Dermis microvascular lymphatic vessel endothelial cell (primary cell): Measurements from ENCODE around the gene IFI16. TPM values are rescaled to one million over a fixed set of nuclear protein-coding genes. Genes with fewer than 3 reads are reported as not detected.
A peak's percentile ranks its signal among the peaks of the same experiment; 100 is the strongest.
"Not testable (repeated sequence)": the region's sequence is repeated elsewhere in the genome, so short reads cannot be mapped to it uniquely, and the experiment has no call there.

ENCODE experiments used
- DNase-seq, 2 donors: peaks; one replicate each; pipeline versions ENCODE4 v3.0.0 to v3.0.0-alpha.2; 2010; ENCODE audit warnings: low read depth in 2 of 2
- total RNA-seq: library from RNA; depleted of rRNA; stranded (reverse); fragments of >200 nt; gene quantifications from 2 replicates; pipeline ENCODE4 v1.2.1, GENCODE V29; 2014

Gene IFI16
- total RNA-seq, 1 donor from 2014 or later, result 42.9 TPM

DNA sequence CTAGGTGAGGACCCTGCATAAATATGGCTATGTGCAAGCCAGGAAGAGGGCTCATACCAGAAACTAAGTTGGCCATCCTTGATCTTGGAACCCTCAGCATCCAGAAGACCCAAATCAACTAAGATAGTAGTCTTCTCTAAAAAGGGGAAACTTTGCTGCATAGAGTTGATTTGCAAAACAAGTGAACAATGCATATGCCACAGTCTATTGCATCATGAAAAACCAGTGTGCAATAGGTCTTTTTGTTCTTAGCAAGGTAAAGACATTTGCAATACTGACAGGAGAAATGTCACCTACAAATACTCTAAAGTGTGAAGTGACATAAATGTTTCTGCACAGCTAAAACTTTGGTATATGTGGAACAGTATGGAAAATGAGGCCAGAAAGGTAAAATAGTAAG is 2.0 kb upstream of the IFI16 start:
- no peak for DNase-seq

DNA sequence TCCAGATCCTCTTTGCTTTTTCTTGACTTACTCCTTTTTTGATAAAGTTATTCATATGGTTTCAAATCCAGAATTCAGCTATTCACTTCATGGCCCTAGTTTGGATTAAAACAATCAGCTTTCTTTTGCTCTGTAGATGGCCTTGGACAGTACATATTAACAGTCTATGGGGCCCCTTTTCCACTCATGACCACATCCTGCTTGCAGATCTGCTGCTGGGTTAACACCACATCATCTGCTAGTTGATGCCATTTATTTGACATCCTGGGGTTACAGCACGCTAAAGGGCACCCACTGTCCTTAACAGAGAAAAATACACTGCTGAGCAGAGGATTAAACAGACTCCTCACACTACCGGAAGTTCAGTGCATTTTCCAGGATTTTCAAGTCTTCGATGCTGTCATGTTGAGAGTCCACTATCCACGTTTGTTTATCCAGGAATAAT is 941 bp upstream of the IFI16 start:
- DNase-seq, result no peak

DNA sequence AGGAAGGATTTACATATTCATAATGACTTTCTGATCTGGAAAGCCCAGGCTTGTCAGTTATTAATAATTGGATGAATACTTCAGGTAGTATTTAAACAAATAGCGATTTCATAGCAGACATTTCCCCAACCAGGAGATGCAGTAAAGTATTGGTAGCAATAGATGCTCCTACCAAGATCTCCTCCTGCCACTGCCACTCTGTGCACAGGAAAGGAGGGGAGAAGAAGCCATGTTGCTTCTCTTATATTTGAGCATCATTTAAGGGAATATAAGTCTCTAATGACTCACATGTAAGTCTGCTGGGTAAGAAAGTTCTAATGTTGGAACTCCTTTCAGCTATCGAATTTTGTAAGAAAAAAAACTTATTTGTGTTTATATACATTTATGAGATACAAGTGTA is 420 bp upstream of the IFI16 start:
- no peak for DNase-seq

DNA sequence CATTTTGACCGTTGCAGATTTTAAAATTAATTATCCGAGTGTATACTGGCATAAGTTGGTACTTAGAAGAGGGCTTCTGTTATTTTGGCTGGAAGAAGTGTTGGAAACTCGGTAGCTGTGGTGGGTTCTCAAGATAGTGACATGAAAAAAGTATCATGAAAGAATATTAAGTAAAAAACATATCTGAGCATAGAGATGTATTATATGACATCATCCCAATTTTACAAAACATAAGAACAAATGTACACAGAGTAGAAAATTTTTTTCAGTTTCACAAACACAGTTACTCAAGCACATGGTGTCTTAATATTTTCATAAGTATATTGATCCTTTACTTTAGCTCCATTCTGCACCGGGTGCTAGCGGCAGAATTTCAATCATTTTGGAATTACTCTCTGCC is 684 bp downstream of the IFI16 start:
- no peak for DNase-seq

DNA sequence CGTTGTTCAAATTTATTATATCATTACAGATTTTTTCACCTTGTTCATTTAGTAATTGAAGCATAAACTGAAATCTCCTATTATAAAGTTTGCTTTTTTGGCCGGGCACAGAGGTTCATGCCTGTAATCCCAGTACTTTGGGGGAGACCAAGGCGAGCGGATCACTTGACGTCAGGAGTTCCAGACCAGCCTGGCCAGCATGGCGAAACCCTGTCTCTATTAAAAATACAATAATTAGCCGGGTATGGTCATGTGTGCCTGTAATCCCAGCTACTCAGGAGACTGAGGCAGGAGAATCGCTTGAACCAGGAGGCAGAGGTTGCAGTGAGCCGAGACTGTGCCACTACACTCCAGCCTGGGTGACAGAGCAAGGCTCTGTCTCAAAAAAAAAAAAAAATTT is 1.3 kb downstream of the IFI16 start:
- not testable (repeated sequence) for DNase-seq

DNA sequence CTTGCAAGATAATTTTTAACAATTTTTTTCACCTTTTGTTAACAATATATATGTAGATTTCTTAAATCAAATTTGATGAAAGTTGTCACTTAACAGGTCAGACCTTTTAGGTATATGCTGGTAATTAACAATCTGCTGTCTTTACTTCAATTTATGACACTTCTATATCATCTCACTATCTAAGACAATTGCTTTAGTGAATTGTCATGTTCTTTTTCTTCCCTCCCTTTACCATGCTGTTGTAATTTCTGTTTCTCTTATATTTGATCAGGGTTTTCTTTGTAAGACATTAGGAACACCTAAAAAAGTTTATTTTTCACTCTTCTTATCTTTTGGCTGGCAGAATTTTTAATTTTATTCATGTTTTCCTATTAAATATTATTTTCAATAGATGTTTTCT is 2.0 kb downstream of the IFI16 start:
- DNase-seq, result no peak

DNA sequence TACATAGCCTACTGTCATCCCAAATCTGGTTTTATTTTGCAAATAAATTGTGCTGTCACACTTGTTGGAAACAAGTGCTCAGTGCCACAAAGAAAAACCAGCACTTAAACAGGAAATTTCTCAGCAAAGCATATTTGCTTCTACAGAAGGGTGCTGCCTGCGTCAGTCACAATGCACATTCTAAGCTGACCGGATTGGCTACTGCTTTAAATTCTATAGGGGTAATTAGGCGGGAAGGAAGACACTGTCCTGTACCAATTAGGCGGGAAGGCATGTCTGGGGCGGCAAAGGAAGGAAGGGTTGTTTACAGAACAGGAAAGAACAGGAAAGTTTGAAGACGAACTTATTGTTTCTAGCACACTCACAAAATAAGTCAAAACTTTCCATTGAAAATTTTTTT is 2.8 kb downstream of the IFI16 start:
- peak in 1 of 2 donors; percentile 82 for DNase-seq

DNA sequence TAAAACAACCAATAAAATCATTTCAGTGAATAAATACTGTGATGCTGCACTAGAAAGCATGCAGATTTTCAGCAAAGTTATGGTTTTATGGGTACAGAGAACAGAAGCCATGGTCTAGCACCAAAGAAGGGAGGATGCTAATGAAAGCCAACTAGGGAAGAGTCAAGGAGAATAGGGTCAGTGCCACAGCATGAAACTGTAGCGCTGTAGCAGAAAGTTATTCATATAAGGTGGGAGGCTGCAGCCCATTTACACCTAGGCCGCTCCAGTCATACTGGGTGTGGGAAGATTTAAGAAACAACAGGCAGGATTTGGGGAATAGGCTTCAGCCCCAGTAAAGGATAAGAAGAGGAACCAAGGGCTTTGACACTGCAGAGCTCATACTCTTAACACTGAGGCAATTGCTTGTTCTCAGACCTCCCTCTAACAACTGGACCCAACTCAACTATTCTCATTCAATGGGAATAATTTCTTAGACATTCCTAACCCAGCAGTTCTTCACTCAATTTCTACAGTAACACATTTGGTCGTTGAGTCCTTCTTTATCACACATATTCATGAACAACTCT is 4.4 kb downstream of the IFI16 start:
- no peak for DNase-seq

DNA sequence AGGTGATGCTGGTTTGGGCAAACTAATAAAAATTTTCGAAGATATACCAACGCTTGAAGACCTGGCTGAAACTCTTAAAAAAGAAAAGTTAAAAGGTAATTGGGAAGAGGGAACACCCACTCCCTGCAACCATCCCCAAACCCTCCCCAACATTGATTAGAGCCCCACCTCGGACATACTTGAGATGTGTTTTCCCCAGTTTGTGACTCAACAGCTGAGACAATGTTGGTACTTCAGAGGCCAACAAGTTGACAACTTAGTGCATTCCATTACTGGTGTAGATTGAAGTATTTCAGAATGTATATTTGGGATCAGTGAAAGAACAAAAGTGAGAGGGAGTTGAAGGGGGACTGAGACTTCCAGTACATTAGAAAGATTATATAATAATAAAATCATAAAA is 5.1 kb downstream of the IFI16 start:
- DNase-seq, result no peak

DNA sequence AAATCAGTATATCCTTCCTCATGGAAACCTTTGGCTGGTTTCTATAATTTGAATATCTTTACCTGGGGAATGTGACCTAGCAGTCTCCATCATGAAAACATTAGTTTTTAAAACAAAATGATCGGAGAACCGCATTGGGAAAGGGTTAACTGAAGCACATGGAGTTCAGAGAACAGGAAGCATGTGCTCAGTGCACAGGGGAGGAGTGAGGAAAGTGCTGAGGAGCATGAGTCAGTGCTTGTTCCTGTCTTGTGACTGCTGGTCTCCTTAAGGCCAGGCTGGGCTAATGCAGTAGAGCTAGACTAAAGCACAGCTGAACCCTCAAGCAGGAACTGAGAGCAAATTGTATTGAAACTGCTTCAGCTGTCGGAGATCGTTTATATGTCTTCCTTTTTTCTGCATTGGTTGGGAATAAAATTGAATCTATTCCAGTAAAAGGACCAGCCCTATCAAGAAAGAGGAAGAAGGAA is 5.8 kb downstream of the IFI16 start:
- DNase-seq, result peak in 1 of 2 donors; percentile 94

DNA sequence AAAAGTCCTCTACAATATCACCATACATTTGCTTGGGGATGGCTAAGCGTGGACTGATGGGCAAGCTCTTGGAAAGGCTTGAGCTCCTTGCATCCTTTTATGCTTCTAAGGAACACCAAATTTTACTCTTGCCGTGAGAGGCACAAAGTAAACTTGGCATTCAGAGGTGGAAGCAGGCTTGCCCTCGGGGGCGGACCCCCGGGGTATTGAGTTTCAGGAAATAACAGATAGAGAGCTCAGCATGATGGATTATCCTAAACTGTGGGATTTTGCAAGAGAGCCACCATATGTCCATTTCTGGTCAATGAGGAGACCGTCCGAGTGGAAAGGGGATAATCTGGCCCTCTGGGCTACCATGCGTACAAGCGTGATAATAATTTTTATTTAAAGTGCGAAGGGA is 14.0 kb downstream of the IFI16 start:
- DNase-seq, result no peak

DNA sequence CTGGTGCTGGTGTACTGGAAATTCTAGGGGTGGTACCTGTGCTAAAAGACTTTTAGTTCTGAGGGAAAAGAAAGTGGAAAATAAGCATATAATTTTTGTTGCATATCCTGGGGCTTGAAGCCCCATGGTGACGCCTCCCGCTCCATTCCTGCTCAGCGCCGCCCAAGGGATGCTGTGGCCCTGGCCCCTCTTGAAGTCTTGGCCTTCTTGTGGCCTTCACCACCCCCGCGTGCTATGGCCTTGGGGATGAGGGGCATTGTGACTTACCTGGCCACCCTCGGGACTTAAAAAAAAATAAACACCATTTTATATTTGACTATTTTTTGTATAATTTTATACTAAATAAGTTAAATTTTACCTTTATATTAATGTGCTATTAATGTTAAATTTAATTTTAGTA is 15.3 kb downstream of the IFI16 start:
- DNase-seq, result no peak

DNA sequence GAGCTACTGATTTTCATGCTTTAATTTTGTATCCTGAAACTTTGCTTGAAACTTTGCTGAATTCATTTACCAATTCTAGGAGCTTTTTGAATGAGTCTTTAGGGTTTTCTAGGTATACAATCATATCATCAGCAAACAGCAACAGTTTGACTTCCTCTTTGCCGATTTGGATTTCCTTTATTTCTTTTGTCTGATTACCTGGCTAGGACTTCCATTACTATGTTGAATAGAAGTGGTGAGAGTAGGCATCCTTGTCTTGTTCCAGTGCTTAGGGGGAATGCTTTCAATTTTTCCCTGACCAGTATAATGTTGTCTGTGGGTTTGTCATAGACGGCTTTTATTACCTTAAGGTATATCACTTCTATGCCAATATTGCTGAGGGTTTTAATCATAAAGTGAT is 17.1 kb downstream of the IFI16 start:
- DNase-seq, result peak; percentile 28 to 60

DNA sequence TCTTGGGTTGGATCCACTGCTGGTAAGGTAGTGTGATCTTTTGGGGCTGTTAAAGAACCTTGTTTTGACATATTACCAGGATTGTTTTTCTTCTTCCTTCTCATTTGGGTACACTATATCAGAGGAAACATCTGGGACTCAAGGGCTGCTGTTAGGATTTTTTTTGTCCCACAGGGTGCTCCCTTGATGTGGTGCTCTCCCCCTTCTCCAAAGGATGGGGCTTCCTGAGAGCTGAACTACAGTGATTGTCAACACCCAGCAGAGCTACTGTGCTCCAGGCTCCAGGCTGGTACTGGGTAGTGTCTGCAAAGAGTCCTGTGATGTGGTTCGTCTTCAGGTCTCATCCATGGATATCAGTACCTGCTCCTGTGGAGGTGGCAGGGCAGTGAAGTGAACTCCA is 20.6 kb downstream of the IFI16 start:
- peak in 1 of 2 donors; percentile 69 for DNase-seq

DNA sequence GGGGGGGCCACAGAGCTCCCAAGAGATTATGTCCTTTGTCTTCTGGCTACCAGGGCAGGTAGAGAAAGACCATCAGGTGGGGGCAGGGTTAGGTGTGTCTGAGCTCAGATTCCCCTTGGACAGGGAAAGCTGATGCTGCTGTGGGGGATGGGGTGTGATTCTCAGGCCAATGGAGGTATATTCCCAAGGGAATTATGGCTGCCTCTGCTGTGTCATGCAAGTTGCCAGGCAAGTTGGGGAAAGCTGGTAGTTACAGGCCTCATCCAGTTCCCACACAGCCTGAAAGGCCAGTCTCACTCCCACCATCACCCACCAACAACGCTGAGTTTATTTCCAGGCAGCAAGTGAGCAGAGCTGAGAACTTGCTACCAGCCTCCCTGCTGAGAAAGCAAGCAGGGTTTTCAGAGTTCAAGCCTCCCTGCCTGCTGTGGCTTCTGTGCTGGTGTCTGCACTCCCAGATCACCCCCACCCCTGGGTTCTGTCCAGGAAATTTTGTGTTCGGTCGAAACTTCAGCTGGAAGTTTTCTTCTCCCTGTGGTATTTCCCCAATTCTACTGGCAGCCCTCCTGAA is 21.3 kb downstream of the IFI16 start:
- no peak for DNase-seq

DNA sequence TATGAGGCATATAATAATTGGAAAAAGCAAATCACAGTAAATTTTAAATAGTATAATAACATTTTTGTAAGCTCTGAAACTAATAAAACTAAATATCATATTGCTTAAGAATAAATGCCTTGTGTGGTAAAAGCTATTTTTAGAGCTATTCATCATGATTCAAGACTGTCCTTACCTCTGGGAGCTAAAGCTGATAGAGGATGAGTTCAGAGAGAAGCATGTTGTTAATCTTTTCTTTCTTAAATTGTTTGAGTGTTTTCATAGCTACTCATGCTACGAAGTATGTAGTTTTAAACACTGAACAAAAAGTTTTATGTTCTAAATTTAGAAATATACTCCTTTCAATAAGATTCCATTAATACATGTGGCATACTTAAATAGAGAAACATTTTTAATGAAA is 30.5 kb downstream of the IFI16 start:
- DNase-seq, result no peak

DNA sequence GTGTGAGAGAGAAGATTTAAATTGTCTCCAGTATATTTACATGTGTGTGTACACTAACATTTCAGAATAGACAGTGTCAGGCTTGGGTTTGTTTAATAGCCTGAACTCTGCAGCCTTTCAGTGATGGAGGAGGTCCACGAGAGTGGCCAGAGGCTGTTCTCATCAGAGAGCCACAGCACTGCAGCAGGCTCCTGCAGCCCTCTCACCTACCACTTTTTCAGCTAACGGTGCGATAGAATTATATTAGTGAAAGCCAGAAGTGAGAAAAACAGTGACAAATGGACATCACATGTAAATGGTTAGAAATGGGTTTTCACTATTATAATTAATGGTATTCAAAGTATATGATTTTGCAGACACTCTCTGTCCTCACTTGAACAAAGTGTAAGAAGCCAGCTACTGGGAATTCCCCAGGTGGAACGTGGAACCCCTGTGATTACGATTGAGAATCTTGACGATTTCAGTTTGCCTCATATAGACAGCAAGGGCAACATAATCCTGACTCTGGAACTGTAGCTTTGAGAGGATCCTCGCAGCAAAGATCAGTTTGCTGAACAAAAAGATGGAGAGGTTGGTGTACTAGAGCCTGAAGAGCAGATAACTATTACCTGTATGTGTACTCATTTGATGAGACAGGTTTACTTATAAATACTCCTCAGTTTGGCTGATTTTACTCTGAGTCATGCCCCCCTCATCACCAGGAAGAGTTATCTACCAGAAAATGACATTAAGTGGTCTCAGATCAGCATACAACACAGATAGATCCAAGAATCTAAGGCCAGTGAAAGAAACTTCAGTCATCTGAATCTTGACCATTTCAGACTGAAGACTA is 31.4 kb downstream of the IFI16 start:
- no peak for DNase-seq

DNA sequence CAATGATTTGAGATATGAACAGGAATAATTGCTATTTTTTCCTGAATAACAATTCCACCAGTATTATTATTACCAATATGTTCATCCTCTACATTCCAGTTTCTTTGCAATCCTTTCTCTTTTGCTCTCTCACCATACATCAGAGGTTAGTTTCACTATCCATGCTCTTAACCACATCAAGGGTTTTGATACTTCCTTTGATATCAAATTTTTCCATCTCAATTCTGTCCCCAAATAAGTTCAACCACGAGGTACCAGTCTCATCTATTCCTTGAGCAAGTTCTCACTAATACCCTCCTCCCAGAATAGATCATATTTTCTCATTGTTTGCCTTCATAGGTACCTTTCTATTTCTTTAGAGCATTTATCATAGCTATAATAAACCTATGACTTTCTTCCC is 36.8 kb downstream of the IFI16 start:
- DNase-seq, result not testable (repeated sequence)

DNA sequence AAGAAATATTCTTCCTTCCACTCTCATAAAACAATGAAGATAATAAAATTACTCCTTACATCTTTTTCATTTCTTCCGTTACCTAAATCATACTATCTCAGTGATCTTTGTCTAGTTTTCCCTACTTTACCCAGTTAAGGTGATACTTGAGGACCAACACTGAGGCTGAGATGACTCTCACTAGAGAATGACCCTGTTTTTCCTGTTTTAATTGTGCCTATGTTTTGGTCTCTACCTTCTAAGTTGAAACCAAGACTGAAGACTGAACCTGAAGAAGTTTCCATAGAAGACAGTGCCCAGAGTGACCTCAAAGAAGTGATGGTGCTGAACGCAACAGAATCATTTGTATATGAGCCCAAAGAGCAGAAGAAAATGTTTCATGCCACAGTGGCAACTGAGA is 41.7 kb downstream of the IFI16 start:
- DNase-seq, result no peak

DNA sequence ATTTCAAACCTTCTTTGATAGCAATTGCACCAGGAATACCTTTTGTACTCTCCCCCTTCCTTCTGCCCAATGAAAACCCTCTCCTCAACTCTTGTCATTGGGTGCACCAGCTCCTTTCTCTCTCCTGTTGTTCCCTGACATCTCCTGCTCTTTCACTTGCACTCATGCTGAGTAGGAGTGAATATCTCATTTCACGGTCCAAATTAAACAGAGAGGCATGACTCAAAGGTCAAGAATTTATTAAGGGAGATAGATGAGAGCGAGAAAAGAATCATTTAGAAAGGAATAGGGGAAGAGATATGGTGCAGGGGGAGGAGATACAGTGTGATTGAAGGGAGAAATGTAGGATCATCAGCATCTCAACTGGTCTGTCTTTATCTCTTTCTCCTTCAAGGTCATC is 44.7 kb downstream of the IFI16 start:
- no peak for DNase-seq

DNA sequence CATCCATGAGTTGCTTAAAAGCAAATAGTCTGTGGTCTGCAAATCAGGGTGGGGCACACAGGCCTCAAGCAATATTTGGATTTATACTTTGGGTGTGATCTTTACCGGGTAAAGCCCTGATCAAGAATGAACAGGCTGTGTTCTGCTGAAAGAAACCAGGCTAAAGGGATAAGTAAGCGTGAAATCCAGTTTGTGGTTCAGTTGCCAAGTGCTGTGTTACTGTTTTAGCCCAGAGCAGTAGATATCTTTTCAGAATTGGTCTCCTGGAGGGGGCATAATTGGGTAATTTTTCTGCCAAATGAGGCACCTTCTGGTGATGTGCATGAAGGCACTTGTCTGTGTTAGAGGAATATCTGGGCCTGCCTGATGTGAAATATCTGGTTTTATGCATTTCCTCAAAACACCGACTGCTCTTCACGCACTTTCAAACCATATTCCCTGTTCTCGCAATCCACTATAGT is 45.5 kb downstream of the IFI16 start:
- DNase-seq, result no peak

DNA sequence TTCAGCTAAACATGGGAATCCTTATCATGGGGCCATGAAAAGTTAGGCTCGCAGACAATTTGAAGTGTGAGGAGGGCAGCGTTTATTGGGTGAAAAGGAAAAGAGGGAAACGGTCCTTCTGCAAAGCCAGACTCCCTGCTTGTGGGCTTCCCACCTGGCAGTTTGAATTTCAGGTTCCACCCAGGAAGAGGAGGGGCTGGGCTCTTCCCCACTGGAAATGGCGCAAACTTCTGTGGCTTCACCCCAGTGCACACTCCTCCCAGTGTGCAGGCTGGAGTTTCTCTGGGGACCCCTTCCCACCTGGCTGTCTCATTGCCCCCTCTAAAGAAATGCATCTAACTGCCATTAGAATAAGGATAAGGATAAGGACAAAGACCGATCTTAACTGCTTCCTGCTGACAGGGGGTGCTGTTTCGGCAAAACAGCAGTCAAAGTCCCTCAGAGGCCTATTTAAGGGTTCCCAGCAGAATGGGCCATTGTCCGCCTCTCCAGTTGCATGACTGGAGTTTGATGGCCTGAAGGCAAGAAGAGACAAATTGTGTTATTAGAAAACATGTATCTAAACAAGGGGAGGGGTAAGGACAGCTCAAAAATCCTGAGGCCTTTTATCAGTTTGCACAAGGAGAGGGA is 46.5 kb downstream of the IFI16 start:
- no peak for DNase-seq
